Skeletal muscle tissue (tissue), 4 donors: ENCODE measurements around the gene PPP1R11. TPM values are rescaled to one million over a fixed set of nuclear protein-coding genes. Genes with fewer than 3 reads are reported as not detected.
"Not testable (repeated sequence)": the region's sequence is repeated elsewhere in the genome, so short reads cannot be mapped to it uniquely, and the experiment has no call there.

ENCODE experiments used
- H3K27ac ChIP-seq: one replicate; pipeline ENCODE4 v1.7.0; 2013; ENCODE audit warnings: mild to moderate bottlenecking, low read depth, low read length, inconsistent platforms
- H3K27me3 ChIP-seq, 3 donors: one replicate each; pipeline ENCODE4 v1.7.0; 2013; ENCODE audit warnings: low read length in 3 of 3; ENCODE audit not compliant: control insufficient read depth in 3 of 3, insufficient read depth in 3 of 3
- H3K36me3 ChIP-seq, 3 donors: one replicate each; pipeline ENCODE4 v1.7.0; 2013; ENCODE audit warnings: low read length in 3 of 3; ENCODE audit not compliant: control insufficient read depth in 3 of 3, insufficient read depth in 3 of 3
- H3K4me1 ChIP-seq, 3 donors: one replicate each; pipeline ENCODE4 v1.7.0; 2013; ENCODE audit warnings: low read length in 3 of 3, mild to moderate bottlenecking in 3 of 3; ENCODE audit not compliant: control insufficient read depth in 3 of 3, insufficient read depth in 3 of 3
- H3K4me3 ChIP-seq, 3 donors: one replicate each; pipeline ENCODE4 v1.7.0; 2013; ENCODE audit warnings: low read length in 3 of 3
- H3K9ac ChIP-seq, 3 donors: one replicate each; pipeline ENCODE4 v1.7.0; 2013; ENCODE audit warnings: low read length in 3 of 3, mild to moderate bottlenecking in 3 of 3, moderate library complexity in 2 of 3, low read depth in 1 of 3
- H3K9me3 ChIP-seq, 3 donors: one replicate each; pipeline ENCODE4 v1.7.0; 2013; ENCODE audit warnings: low read length in 3 of 3; ENCODE audit not compliant: control insufficient read depth in 3 of 3
- total RNA-seq: library from RNA; depleted of rRNA; stranded (reverse); fragments of >200 nt; gene quantifications from one replicate; pipeline ENCODE4 v1.2.3, GENCODE V29; 2014
- donor health status: Osteomylitis.

The PPP1R11 gene
- total RNA-seq, 1 donor from 2014 or later: 6.8 TPM

GRCh38 chr6:30102970-30103871 is 36.2 kb downstream of the PPP1R11 start:
- peak overlapping the region; percentile 40 for H3K27ac ChIP-seq
- H3K4me1 ChIP-seq: peaks cover 31 to 33% (median 33%) of the 10 kb centered on the region in 3 donors
- H3K36me3 ChIP-seq: no peaks in the 10 kb centered on the region
- peak overlapping the region; percentile 55 to 79 (median 63) for H3K9ac ChIP-seq
- H3K4me3 ChIP-seq: peak overlapping the region; percentile 55 to 81 (median 62)
- H3K27me3 ChIP-seq: peaks cover 28 to 58% (median 47%) of the 10 kb centered on the region in 3 donors
- H3K9me3 ChIP-seq: no peaks in the 10 kb centered on the region

- H3K27me3 ChIP-seq: peaks cover 25 to 52% (median 45%) of the 10 kb centered on the region in 3 donors
- peak overlapping the region; percentile 55 to 81 (median 62) for H3K4me3 ChIP-seq
- H3K27ac ChIP-seq: no peak overlapping the region
- H3K36me3 ChIP-seq: no peaks in the 10 kb centered on the region
- peaks cover 31 to 33% (median 33%) of the 10 kb centered on the region in 3 donors for H3K4me1 ChIP-seq
- peak overlapping the region in 2 of 3 donors; percentile 63 to 79 for H3K9ac ChIP-seq
- no peaks in the 10 kb centered on the region for H3K9me3 ChIP-seq
Measured at GRCh38 chr6:30103872-30104179, 36.8 kb downstream of the PPP1R11 start.

GRCh38 chr6:30104661-30105060 is 37.7 kb downstream of the PPP1R11 start:
- Histone ChIP-seq H3K9ac (no peak overlapping the region), H3K27me3 (peaks cover 21 to 46% (median 43%) of the 10 kb centered on the region in 3 donors), H3K36me3 (no peaks in the 10 kb centered on the region), H3K4me3 (no peak overlapping the region), H3K27ac (no peak overlapping the region), H3K4me1 (peaks cover 31 to 33% (median 33%) of the 10 kb centered on the region in 3 donors), H3K9me3 (no peaks in the 10 kb centered on the region)

GRCh38 chr6:30111266-30111856 is 44.4 kb downstream of the PPP1R11 start:
- Histone ChIP-seq H3K36me3 (no peaks in the 10 kb centered on the region), H3K27ac (no peak overlapping the region), H3K4me1 (no peaks in the 10 kb centered on the region), H3K4me3 (no peak overlapping the region), H3K9ac (no peak overlapping the region), H3K27me3 (peaks cover 35 to 37% (median 37%) of the 10 kb centered on the region in 3 donors), H3K9me3 (no peaks in the 10 kb centered on the region)

GRCh38 chr6:30112402-30112994 is 45.5 kb downstream of the PPP1R11 start:
- peaks cover 32 to 37% (median 35%) of the 10 kb centered on the region in 3 donors for H3K27me3 ChIP-seq
- no peaks in the 10 kb centered on the region for H3K4me1 ChIP-seq
- H3K36me3 ChIP-seq: no peaks in the 10 kb centered on the region
- no peaks in the 10 kb centered on the region for H3K9me3 ChIP-seq
- no peak overlapping the region for H3K9ac ChIP-seq
- H3K27ac ChIP-seq: no peak overlapping the region
- H3K4me3 ChIP-seq: no peak overlapping the region

- no peak within 1 kb of the TSS for H3K9ac ChIP-seq
- H3K9me3 ChIP-seq: no peaks in the 10 kb centered on the region
- H3K27me3 ChIP-seq: peaks cover 31 to 37% (median 32%) of the 10 kb centered on the region in 3 donors
- no peak within 1 kb of the TSS for H3K27ac ChIP-seq
- H3K4me1 ChIP-seq: no peaks in the 10 kb centered on the region
- H3K36me3 ChIP-seq: no peaks in the 10 kb centered on the region
- no peak within 1 kb of the TSS for H3K4me3 ChIP-seq
Measured at GRCh38 chr6:30113003-30113759, 46.2 kb downstream of the PPP1R11 start, which contains the start of gene TRIM31. Gene TRIM31 (minus strand): TSS chr6:30113090. CDS start chr6:30112805, 285 bp downstream.

GRCh38 chr6:30113841-30114240 is 46.8 kb downstream of the PPP1R11 start:
- H3K9me3 ChIP-seq: no peaks in the 10 kb centered on the region
- H3K4me3 ChIP-seq: no peak overlapping the region
- H3K27me3 ChIP-seq: peaks cover 31 to 33% (median 32%) of the 10 kb centered on the region in 3 donors
- no peaks in the 10 kb centered on the region for H3K36me3 ChIP-seq
- no peak overlapping the region for H3K9ac ChIP-seq
- H3K4me1 ChIP-seq: no peaks in the 10 kb centered on the region
- H3K27ac ChIP-seq: no peak overlapping the region

GRCh38 chr6:30116724-30117123 is 49.7 kb downstream of the PPP1R11 start:
- H3K27me3 ChIP-seq: peaks cover 16 to 22% (median 20%) of the 10 kb centered on the region in 3 donors

GRCh38 chr6:30118691-30119090 is 51.7 kb downstream of the PPP1R11 start:
- H3K4me1 ChIP-seq, H3K9ac ChIP-seq, H3K9me3 ChIP-seq, H3K36me3 ChIP-seq, H3K4me3 ChIP-seq, H3K27ac ChIP-seq: not testable (repeated sequence)
- peaks cover 0 to 13% (median 6%) of the 10 kb centered on the region in 3 donors for H3K27me3 ChIP-seq

More at GRCh38 chr6:30116724-30117123, 49.7 kb downstream of the PPP1R11 start:
- no peak overlapping the region for H3K27ac ChIP-seq
- no peaks in the 10 kb centered on the region for H3K4me1 ChIP-seq
- no peak overlapping the region for H3K9ac ChIP-seq
- H3K36me3 ChIP-seq: no peaks in the 10 kb centered on the region
- H3K4me3 ChIP-seq: no peak overlapping the region
- no peaks in the 10 kb centered on the region for H3K9me3 ChIP-seq
